Stomach (tissue), 9 donors: ENCODE results near the gene SEMA7A. TPM values are rescaled to one million over a fixed set of nuclear protein-coding genes. Genes with fewer than 3 reads are reported as not detected.

Source experiments
- DNase-seq, 2 donors: peaks; one replicate each; pipeline versions ENCODE4 v3.0.0 to v3.0.0-alpha.2; 2013 to 2019
- H3K27ac ChIP-seq, 5 donors: fragments of 200-600 bp in 4 of 5; sonication (generic) in 4 of 5; one replicate each; pipeline ENCODE4 v1.5.1; 2013 to 2019; ENCODE audit warnings: mild to moderate bottlenecking in 1 of 5, moderate library complexity in 1 of 5
- H3K27me3 ChIP-seq, 3 donors: fragments of 200-600 bp; sonication (generic); one replicate each; pipeline ENCODE4 v1.5.1; 2017 to 2019; ENCODE audit warnings: mixed run types in 1 of 3
- H3K36me3 ChIP-seq, 4 donors: fragments of 200-600 bp; sonication (generic); 1 replicate in 3 of 4; 2 replicates in 1 of 4; pipeline ENCODE4 v1.5.1; 2016 to 2019
- H3K4me1 ChIP-seq, 4 donors: fragments of 200-600 bp; sonication (generic); one replicate each; pipeline ENCODE4 v1.5.1; 2016 to 2019
- H3K4me3 ChIP-seq, 4 donors: fragments of 200-600 bp; sonication (generic) in 3 of 4; one replicate each; pipeline ENCODE4 v1.5.1; 2016 to 2019; ENCODE audit warnings: mild to moderate bottlenecking in 1 of 4
- H3K9me3 ChIP-seq, 4 donors: fragments of 200-600 bp; sonication (generic); one replicate each; pipeline ENCODE4 v1.5.1; 2016 to 2019
- CTCF ChIP-seq, 7 experiments: fragments of 450-650 bp in 4 of 7; fragments of 200-600 bp in 3 of 7; sonication (generic) in 3 of 7; IDR thresholded peaks; one replicate each; pipeline ENCODE4 v1.5.1; 2016 to 2019; ENCODE audit warnings: antibody characterized with exemption in 7 of 7, control low read depth in 2 of 7, mild to moderate bottlenecking in 1 of 7
- EP300 ChIP-seq: sonication (generic); formaldehyde crosslinking; IDR thresholded peaks from one replicate; pipeline ENCODE4 v1.6.1; 2017; ENCODE audit warnings: antibody characterized with exemption
- POLR2A ChIP-seq, 4 donors: fragments of 450-650 bp; IDR thresholded peaks; one replicate each; pipeline ENCODE4 v1.6.1; 2016; ENCODE audit warnings: antibody characterized with exemption in 4 of 4, control low read depth in 2 of 4, mild to moderate bottlenecking in 1 of 4, moderate library complexity in 1 of 4
- POLR2AphosphoS5 ChIP-seq, 3 donors: sonication (generic); formaldehyde crosslinking; IDR thresholded peaks; one replicate each; pipeline ENCODE4 v1.6.1; 2016; ENCODE audit warnings: antibody characterized with exemption in 3 of 3
- WGBS, 5 donors: extraction: QIAGEN DNeasy Blood & Tissue Kit in 3 of 5; methylation state at CpG; one replicate each; pipeline versions ENCODE4 v1.1.5 to v1.1.7; 2013 to 2018; 5-methylcytosine and 5-hydroxymethylcytosine counted together
- intact Hi-C: fragments of 100-400 bp; cut with DNase I; formaldehyde crosslinking; loops from one replicate; pipeline ENCODE4 v1.15.1; 2023; ENCODE audit warnings: low total_unique reads
- polyA plus RNA-seq, 3 donors: library from polyadenylated mRNA; stranded (reverse); fragments of 200-250 nt; gene quantifications; one replicate each; pipeline ENCODE4 v1.2.3, GENCODE V29; 2013
- total RNA-seq, 5 donors: library from RNA; depleted of rRNA; stranded (reverse); fragments of >200 nt; gene quantifications; one replicate each; pipeline versions ENCODE4 v1.1.0 to v1.2.3, GENCODE V29; 2014 to 2016
- donor health status: healthy with polysubstance abuse.
- donor health status: Bipolar disorder and iron deficiency.
- donor health status: healthy.

Gene SEMA7A
- total and polyA plus RNA-seq, 8 donors: 0.31 to 3.5 (median 2.1) TPM; not detected in 2

- no peak for DNase-seq
- H3K4me1 ChIP-seq: peaks cover 0 to 18% (median 0%) of the 10 kb centered on the region in 4 donors
- intact Hi-C loops: no loop called here
- no peak overlapping the region for H3K27ac ChIP-seq
- H3K4me3 ChIP-seq: no peak overlapping the region
- TF ChIP-seq POLR2A (IDR thresholded peaks at IDR 0.05) (no peak), POLR2AphosphoS5 (IDR thresholded peaks at IDR 0.05) (no peak), EP300 (no peak), CTCF (IDR thresholded peaks at IDR 0.05) (no peak)
- H3K27me3 ChIP-seq: no peaks in the 10 kb centered on the region
- peaks cover 3 to 53% (median 13%) of the 10 kb centered on the region in 4 donors for H3K36me3 ChIP-seq
- no peaks in the 10 kb centered on the region for H3K9me3 ChIP-seq
- WGBS, 5 donors: 75 to 86% (median 82%) methylated on average over 13 to 19 of the region's 19 CpGs
These were observed 17.5 kb downstream of the SEMA7A start for GRCh38 chr15:74415966-74416916.

DNA sequence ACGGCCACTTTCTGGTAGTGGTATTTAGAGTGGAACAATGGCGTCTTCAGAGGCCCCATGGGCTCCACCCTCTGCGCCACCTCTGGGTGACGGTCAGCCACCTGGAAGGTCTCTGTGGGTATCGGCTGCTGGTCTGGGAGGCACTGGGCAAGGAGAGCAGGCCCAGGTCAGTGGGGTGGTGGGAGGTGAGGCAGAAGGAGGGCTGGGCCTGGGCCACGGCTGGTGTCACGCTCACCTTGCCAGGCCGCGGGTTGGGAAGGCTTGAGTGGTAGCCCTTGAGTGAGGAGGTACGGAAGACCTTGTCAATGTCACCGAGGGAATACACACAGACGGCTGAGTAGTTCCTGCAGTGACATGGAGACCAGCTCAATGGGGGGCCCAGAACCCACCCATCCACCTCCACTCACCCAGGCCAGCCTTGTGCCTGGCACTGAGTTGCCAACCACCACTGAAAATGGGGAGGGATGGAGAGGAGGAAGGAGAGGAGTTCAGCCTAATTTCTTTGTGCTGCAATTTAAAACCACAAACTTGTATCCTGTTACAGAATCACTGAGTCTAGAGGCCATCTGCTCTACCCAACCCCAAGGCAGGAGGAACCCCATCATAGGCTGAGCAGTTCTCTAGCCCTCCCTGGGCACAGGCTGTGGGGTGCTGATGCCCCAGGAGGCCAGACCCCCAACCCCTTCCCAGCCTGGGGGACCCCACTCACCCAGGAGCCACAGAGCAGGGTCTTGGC is 19.0 kb downstream of the SEMA7A start:
- WGBS, 5 donors: 90 to 97% (median 96%) methylated on average over 12 of the region's 12 CpGs
- H3K27ac ChIP-seq: no peak overlapping the region
- TF ChIP-seq POLR2AphosphoS5 (IDR thresholded peaks at IDR 0.05) (no peak), EP300 (no peak), CTCF (IDR thresholded peaks at IDR 0.05) (no peak), POLR2A (IDR thresholded peaks at IDR 0.05) (no peak)
- intact Hi-C loops: no loop called here
- H3K36me3 ChIP-seq: peaks cover 3 to 67% (median 21%) of the 10 kb centered on the region in 4 donors
- no peak overlapping the region for H3K4me3 ChIP-seq
- peaks cover 0 to 4% (median 0%) of the 10 kb centered on the region in 4 donors for H3K4me1 ChIP-seq
- H3K9me3 ChIP-seq: no peaks in the 10 kb centered on the region
- H3K27me3 ChIP-seq: no peaks in the 10 kb centered on the region
- DNase-seq: no peak

DNA sequence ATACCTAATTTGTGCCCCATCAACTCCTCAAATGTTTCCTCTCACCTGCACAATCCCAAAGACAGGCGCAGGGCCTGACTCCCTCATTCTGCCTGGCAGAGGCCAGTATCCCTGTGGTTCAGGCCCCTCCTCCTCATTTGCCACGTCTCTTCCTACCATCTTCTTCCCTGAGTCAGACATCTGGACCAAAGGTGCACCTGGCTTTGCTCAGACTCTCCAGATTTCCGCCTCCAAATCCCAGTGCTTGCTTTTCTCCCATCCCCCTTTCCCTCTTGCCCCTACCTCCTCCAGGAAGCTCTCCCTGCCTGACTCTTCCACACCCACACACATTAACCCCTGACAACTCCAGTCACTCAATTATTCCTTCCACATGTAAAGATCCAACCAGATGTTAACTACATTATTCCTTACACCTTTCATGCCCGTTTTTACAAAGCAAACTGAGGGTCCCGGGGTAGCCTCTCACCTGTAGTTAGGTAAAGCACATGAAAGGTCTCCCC is 19.6 kb downstream of the SEMA7A start:
- intact Hi-C loops: no loop called here
- DNase-seq: no peak
- H3K36me3 ChIP-seq: peaks cover 3 to 68% (median 21%) of the 10 kb centered on the region in 4 donors
- TF ChIP-seq CTCF (IDR thresholded peaks at IDR 0.05): no peak
- TF ChIP-seq POLR2A (IDR thresholded peaks at IDR 0.05): no peak
- TF ChIP-seq POLR2AphosphoS5 (IDR thresholded peaks at IDR 0.05): no peak
- TF ChIP-seq EP300: no peak
- H3K4me1 ChIP-seq: peaks cover 0 to 1% (median 0%) of the 10 kb centered on the region in 4 donors
- WGBS, 5 donors: 80 to 92% (median 86%) methylated on average over 5 of the region's 5 CpGs
- no peak overlapping the region for H3K27ac ChIP-seq
- H3K4me3 ChIP-seq: no peak overlapping the region
- no peaks in the 10 kb centered on the region for H3K27me3 ChIP-seq
- no peaks in the 10 kb centered on the region for H3K9me3 ChIP-seq
